ENCODE results near the gene OTOP2.

- no peak for TF ChIP-seq EP300 (IDR thresholded peaks at IDR 0.05; ENCODE audit: low read depth)
- TF ChIP-seq CTCF (IDR thresholded peaks at IDR 0.05) = no peak
These were observed 6.6 kb upstream of the OTOP2 start for GRCh38 chr17:74917430-74917829.

Measured in transverse colon (tissue), 3 donors.